Colonic mucosa (tissue), 4 donors: Measurements from ENCODE around the gene PTBP2. TPM values are rescaled to one million over a fixed set of nuclear protein-coding genes. Genes with fewer than 3 reads are reported as not detected.

Experiments
- DNase-seq: peaks from one replicate; pipeline ENCODE4 v3.0.0-alpha.2; 2020
- H3K27ac ChIP-seq: fragments of 200-600 bp; one replicate; pipeline ENCODE4 v1.8.0; 2021
- H3K27me3 ChIP-seq: fragments of 200-600 bp; one replicate; pipeline ENCODE4 v1.8.0; 2021
- H3K36me3 ChIP-seq: fragments of 200-600 bp; one replicate; pipeline ENCODE4 v1.8.0; 2021
- H3K4me1 ChIP-seq: fragments of 200-600 bp; one replicate; pipeline ENCODE4 v1.8.0; 2021; ENCODE audit warnings: mild to moderate bottlenecking
- H3K4me3 ChIP-seq: fragments of 200-600 bp; one replicate; pipeline ENCODE4 v1.8.0; 2021
- H3K9ac ChIP-seq, 2 donors: one replicate each; pipeline ENCODE4 v1.7.0; 2013; ENCODE audit warnings: control low read depth in 2 of 2, low read depth in 2 of 2, low read length in 2 of 2
- H3K9me3 ChIP-seq: fragments of 200-600 bp; one replicate; pipeline ENCODE4 v1.8.0; 2021
- intact Hi-C: fragments of 100-400 bp; cut with DNase I; formaldehyde crosslinking; loops from one replicate; pipeline ENCODE4 v1.14.1; 2022
- total RNA-seq, 2 donors: library from RNA; stranded (reverse); fragmentation: NEBNext Ultra II Directional in 1 of 2; extraction: Animal tissue kit (Norgen Biotek cat#: 25700) in 1 of 2; gene quantifications; one replicate each; pipeline ENCODE4 v1.2.1, GENCODE V29; 2021
- TF ChIP-seq, protein P1 (sequence below): fragments of 200-600 bp; IDR thresholded peaks from one replicate; pipeline ENCODE4 v1.8.0; 2022; ENCODE audit warnings: antibody characterized with exemption, mild to moderate bottlenecking
- donor health status: healthy.
- donor health status: DM: no; HTN: no; CAD: no.
- donor health status: DM: no; HTN: no; CAD: no.

PTBP2 gene
- total RNA-seq, 2 donors from 2014 or later, result 9.1 to 17.0 TPM

DNA sequence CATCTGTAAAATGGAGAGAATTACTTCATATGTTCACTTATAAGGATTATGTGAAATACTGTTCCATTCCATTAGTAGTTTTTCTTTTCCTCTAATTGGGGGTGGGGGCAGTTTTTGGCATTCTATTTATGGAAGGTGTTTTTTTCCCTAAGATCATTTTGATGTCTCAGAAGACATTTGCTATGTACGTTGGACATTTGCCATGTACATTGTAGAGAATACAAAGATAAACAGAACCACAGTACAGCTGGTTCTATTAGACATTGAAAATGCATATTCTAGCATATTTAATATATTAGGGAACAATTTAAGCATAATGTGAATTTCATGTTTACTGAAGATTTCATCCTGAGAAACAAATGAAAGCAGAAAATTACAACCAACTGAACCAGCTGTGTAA, 98.5 kb downstream of the PTBP2 start:
- TF ChIP-seq, protein P1, sequence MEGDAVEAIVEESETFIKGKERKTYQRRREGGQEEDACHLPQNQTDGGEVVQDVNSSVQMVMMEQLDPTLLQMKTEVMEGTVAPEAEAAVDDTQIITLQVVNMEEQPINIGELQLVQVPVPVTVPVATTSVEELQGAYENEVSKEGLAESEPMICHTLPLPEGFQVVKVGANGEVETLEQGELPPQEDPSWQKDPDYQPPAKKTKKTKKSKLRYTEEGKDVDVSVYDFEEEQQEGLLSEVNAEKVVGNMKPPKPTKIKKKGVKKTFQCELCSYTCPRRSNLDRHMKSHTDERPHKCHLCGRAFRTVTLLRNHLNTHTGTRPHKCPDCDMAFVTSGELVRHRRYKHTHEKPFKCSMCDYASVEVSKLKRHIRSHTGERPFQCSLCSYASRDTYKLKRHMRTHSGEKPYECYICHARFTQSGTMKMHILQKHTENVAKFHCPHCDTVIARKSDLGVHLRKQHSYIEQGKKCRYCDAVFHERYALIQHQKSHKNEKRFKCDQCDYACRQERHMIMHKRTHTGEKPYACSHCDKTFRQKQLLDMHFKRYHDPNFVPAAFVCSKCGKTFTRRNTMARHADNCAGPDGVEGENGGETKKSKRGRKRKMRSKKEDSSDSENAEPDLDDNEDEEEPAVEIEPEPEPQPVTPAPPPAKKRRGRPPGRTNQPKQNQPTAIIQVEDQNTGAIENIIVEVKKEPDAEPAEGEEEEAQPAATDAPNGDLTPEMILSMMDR, result no peak
- Histone ChIP-seq H3K4me1 (no peaks in the 10 kb centered on the region), H3K4me3 (no peak overlapping the region), H3K36me3 (no peaks in the 10 kb centered on the region), H3K9ac (no peak overlapping the region), H3K27me3 (no peaks in the 10 kb centered on the region), H3K9me3 (no peaks in the 10 kb centered on the region), H3K27ac (no peak overlapping the region)
- no peak for DNase-seq
- intact Hi-C loops, result no loop called here

DNA sequence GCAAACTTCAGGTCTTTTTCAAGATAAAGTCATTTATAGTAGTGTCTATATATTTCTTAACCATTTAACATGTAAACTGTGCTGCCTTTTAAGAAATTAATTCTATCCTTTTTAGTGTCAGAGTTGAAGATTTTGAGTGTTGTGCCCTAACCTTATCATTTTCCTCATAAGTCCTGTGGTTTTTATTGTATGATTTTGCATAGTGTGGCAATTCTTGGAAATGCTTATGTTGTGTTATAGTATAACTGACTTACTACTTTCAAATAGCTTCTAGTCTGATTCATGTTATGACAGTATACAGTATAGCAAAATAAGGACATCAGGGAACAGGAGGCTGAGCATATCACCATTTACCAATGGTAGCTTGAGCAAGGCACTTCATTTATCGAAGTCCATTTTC, 99.1 kb downstream of the PTBP2 start:
- H3K27ac ChIP-seq, result no peak overlapping the region
- no peak overlapping the region for H3K4me3 ChIP-seq
- H3K36me3 ChIP-seq, result no peaks in the 10 kb centered on the region
- TF ChIP-seq, protein P1, result no peak
- H3K4me1 ChIP-seq, result no peaks in the 10 kb centered on the region
- intact Hi-C loops, result no loop called here
- no peaks in the 10 kb centered on the region for H3K27me3 ChIP-seq
- no peak overlapping the region for H3K9ac ChIP-seq
- no peak for DNase-seq
- no peaks in the 10 kb centered on the region for H3K9me3 ChIP-seq

DNA sequence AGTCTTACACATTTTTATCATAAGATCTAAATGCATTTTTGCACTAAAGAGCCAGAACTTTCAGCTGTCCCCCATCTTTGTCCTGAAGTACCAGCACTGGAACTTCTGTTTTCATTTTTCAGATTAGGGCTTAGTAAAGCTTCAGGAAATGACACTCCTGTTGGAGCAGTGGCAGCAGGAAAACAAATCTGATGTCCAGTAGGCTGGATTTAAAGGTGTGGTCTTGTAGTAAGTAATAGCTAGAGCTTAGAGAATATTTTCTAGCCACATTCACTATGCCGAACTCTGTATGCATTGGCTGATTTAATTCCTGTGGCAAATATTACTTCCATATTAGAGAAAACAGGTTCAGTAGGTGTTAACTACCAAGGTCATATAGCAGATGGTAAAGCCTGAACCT, 103.6 kb downstream of the PTBP2 start:
- no peaks in the 10 kb centered on the region for H3K9me3 ChIP-seq
- H3K9ac ChIP-seq, result no peak overlapping the region
- TF ChIP-seq, protein P1, result no peak
- no peaks in the 10 kb centered on the region for H3K36me3 ChIP-seq
- intact Hi-C loops, result no loop called here
- no peaks in the 10 kb centered on the region for H3K27me3 ChIP-seq
- no peak overlapping the region for H3K27ac ChIP-seq
- DNase-seq, result no peak
- no peaks in the 10 kb centered on the region for H3K4me1 ChIP-seq
- no peak overlapping the region for H3K4me3 ChIP-seq

DNA sequence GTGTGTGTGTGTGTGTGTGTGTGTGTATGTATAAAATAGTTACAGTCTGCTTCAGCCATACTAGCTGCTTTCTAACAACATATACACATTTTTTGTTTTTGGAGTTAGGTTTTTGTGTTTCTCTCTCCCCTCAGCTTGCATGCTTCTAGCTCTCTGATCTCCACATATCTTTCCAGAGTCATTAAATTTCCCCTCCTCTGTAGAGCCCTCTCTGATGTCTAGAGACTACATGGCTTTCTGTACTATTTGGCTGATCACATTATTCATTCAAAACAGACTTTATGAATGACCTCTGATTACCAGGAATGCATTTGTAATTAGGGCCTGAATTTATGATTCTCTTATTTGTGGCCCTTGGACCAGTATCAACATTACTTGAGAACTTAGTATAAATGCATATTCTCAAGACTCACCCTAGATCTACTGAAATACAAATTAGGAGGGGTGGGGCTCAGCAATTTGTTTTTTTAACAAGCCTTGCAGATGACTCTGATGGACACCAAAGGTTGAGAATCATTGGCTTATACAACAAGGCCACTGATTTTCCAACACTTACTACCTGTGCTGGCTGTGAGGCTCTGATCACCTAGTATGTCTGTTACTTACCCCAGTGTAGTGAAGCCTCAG, 104.5 kb downstream of the PTBP2 start:
- Histone ChIP-seq H3K36me3 (no peaks in the 10 kb centered on the region), H3K9ac (no peak overlapping the region), H3K4me1 (no peaks in the 10 kb centered on the region), H3K9me3 (no peaks in the 10 kb centered on the region), H3K27me3 (no peaks in the 10 kb centered on the region), H3K4me3 (no peak overlapping the region), H3K27ac (no peak overlapping the region)
- intact Hi-C loops, result no loop called here
- TF ChIP-seq, protein P1, result no peak
- DNase-seq, result no peak

DNA sequence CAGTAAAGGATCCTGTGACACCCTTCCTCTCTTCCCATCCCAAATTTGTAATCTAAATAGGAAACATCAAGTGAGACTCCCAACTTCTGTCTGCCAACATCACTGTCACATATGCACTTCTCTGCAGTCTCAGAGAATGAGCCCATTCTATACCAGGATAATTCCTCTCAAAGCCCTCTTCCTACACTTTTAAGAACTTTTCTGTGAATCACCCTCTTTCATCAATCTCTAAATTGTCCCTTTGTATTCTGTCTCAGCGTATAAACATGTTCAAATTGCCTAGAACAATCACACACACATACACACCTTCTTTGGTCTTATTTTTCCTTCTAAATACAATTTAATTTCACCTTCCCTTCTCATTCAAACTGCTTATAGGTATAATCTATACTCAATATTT, 111.8 kb downstream of the PTBP2 start:
- intact Hi-C loops, result no loop called here
- Histone ChIP-seq H3K4me1 (no peaks in the 10 kb centered on the region), H3K9me3 (no peaks in the 10 kb centered on the region), H3K27ac (no peak overlapping the region), H3K4me3 (no peak overlapping the region), H3K36me3 (no peaks in the 10 kb centered on the region), H3K9ac (no peak overlapping the region), H3K27me3 (no peaks in the 10 kb centered on the region)
- no peak for DNase-seq
- TF ChIP-seq, protein P1, result no peak
